Measurements from ENCODE around the gene POLR2F. TPM values are rescaled to one million over a fixed set of nuclear protein-coding genes. Genes with fewer than 3 reads are reported as not detected.

Gene POLR2F
- total RNA-seq, 1 donor from 2014 or later = 81.1 TPM

GRCh38 chr22:37985050-37985585 lies 31.6 kb downstream of the POLR2F start:
- H3K36me3 Mint-ChIP-seq (ENCODE audit: unreplicated experiment) = no peaks in the 10 kb centered on the region

GRCh38 chr22:37985751-37986281 lies 32.3 kb downstream of the POLR2F start:
- no peak for TF ChIP-seq CTCF (IDR thresholded peaks at IDR 0.05)
- Mint-ChIP-seq H3K9me3 (ENCODE audit: unreplicated experiment) (no peaks in the 10 kb centered on the region), H3K4me1 (ENCODE audit: unreplicated experiment) (no peaks in the 10 kb centered on the region), H3K36me3 (ENCODE audit: unreplicated experiment) (no peaks in the 10 kb centered on the region), H3K4me3 (ENCODE audit: unreplicated experiment) (no peak overlapping the region), H3K27me3 (ENCODE audit: unreplicated experiment) (no peaks in the 10 kb centered on the region), H3K27ac (ENCODE audit: unreplicated experiment) (no peak overlapping the region)
- no peak for DNase-seq (ENCODE audit: extremely low spot score, unreplicated experiment)

More at GRCh38 chr22:37985050-37985585, 31.6 kb downstream of the POLR2F start:
- no peaks in the 10 kb centered on the region for H3K9me3 Mint-ChIP-seq (ENCODE audit: unreplicated experiment)
- TF ChIP-seq CTCF (IDR thresholded peaks at IDR 0.05) = no peak
- H3K4me3 Mint-ChIP-seq (ENCODE audit: unreplicated experiment) = no peak overlapping the region
- H3K4me1 Mint-ChIP-seq (ENCODE audit: unreplicated experiment) = no peaks in the 10 kb centered on the region
- H3K27ac Mint-ChIP-seq (ENCODE audit: unreplicated experiment) = no peak overlapping the region
- no peak for DNase-seq (ENCODE audit: extremely low spot score, unreplicated experiment)
- H3K27me3 Mint-ChIP-seq (ENCODE audit: unreplicated experiment) = no peaks in the 10 kb centered on the region

- no peak for TF ChIP-seq CTCF (IDR thresholded peaks at IDR 0.05)
- H3K27ac Mint-ChIP-seq (ENCODE audit: unreplicated experiment) = no peak overlapping the region
- no peaks in the 10 kb centered on the region for H3K4me1 Mint-ChIP-seq (ENCODE audit: unreplicated experiment)
- no peaks in the 10 kb centered on the region for H3K36me3 Mint-ChIP-seq (ENCODE audit: unreplicated experiment)
- H3K27me3 Mint-ChIP-seq (ENCODE audit: unreplicated experiment) = no peaks in the 10 kb centered on the region
- no peaks in the 10 kb centered on the region for H3K9me3 Mint-ChIP-seq (ENCODE audit: unreplicated experiment)
- H3K4me3 Mint-ChIP-seq (ENCODE audit: unreplicated experiment) = no peak overlapping the region
- DNase-seq (ENCODE audit: extremely low spot score, unreplicated experiment) = no peak
These were observed 32.9 kb downstream of the POLR2F start for GRCh38 chr22:37986371-37986770.

- no peaks in the 10 kb centered on the region for H3K27me3 Mint-ChIP-seq (ENCODE audit: unreplicated experiment)
- H3K4me3 Mint-ChIP-seq (ENCODE audit: unreplicated experiment) = no peak overlapping the region
- TF ChIP-seq CTCF (IDR thresholded peaks at IDR 0.05) = no peak
- H3K9me3 Mint-ChIP-seq (ENCODE audit: unreplicated experiment) = no peaks in the 10 kb centered on the region
- H3K27ac Mint-ChIP-seq (ENCODE audit: unreplicated experiment) = no peak overlapping the region
- H3K4me1 Mint-ChIP-seq (ENCODE audit: unreplicated experiment) = no peaks in the 10 kb centered on the region
- no peak for DNase-seq (ENCODE audit: extremely low spot score, unreplicated experiment)
- no peaks in the 10 kb centered on the region for H3K36me3 Mint-ChIP-seq (ENCODE audit: unreplicated experiment)
These were observed 35.9 kb downstream of the POLR2F start for GRCh38 chr22:37989146-37990045.

- Mint-ChIP-seq H3K27ac (ENCODE audit: unreplicated experiment) (no peak overlapping the region), H3K36me3 (ENCODE audit: unreplicated experiment) (no peaks in the 10 kb centered on the region), H3K4me3 (ENCODE audit: unreplicated experiment) (no peak overlapping the region), H3K27me3 (ENCODE audit: unreplicated experiment) (no peaks in the 10 kb centered on the region), H3K4me1 (ENCODE audit: unreplicated experiment) (peaks cover under 1% of the 10 kb centered on the region), H3K9me3 (ENCODE audit: unreplicated experiment) (no peaks in the 10 kb centered on the region)
- DNase-seq (ENCODE audit: extremely low spot score, unreplicated experiment) = no peak
- TF ChIP-seq CTCF (IDR thresholded peaks at IDR 0.05) = no peak
These were observed 36.8 kb downstream of the POLR2F start for GRCh38 chr22:37990301-37990700.

All from osteocyte (in vitro differentiated cells).